Calu3 (cell line): Measurements from ENCODE around the gene CEMP1. TPM values are rescaled to one million over a fixed set of nuclear protein-coding genes. Genes with fewer than 3 reads are reported as not detected.

Experiments used
- BruUV-seq: library from RNA; stranded (reverse); fragments of 400-500 nt; replicated peaks from 2 replicates; lab custom pipeline; 2021; lab: Mats Ljungman, UMichigan
- CTCF ChIA-PET: fragments of 300-600 bp; sonication (Branson Sonifier 250); formaldehyde crosslinking; loops from one replicate; lab custom pipeline; 2022; ENCODE audit warnings: antibody characterized with exemption; lab: Charles Lee
- DNase-seq: peaks from one replicate; pipeline ENCODE4 v3.0.0; 2022
- H3K27ac Mint-ChIP-seq: one replicate; pipeline ENCODE4 v1.8.0; 2022; ENCODE audit warnings: mixed read lengths; ENCODE audit not compliant: unreplicated experiment
- H3K27me3 Mint-ChIP-seq: one replicate; pipeline ENCODE4 v1.8.0; 2022; ENCODE audit warnings: mixed read lengths; ENCODE audit not compliant: unreplicated experiment
- H3K36me3 Mint-ChIP-seq: one replicate; pipeline ENCODE4 v1.8.0; 2022; ENCODE audit warnings: mild to moderate bottlenecking, moderate library complexity, mixed read lengths; ENCODE audit not compliant: insufficient read depth, unreplicated experiment
- H3K4me1 Mint-ChIP-seq: one replicate; pipeline ENCODE4 v1.8.0; 2022; ENCODE audit warnings: mild to moderate bottlenecking, low read depth, mixed read lengths; ENCODE audit not compliant: unreplicated experiment
- H3K4me3 Mint-ChIP-seq: one replicate; pipeline ENCODE4 v1.8.0; 2022; ENCODE audit warnings: mild to moderate bottlenecking, low read depth, moderate library complexity, mixed read lengths; ENCODE audit not compliant: unreplicated experiment
- H3K9me3 Mint-ChIP-seq: one replicate; pipeline ENCODE4 v1.8.0; 2022; ENCODE audit warnings: low read depth, mixed read lengths; ENCODE audit not compliant: unreplicated experiment
- intact Hi-C: fragments of 100-400 bp; cut with micrococcal nuclease; formaldehyde crosslinking; loops from one replicate; pipeline ENCODE4 v1.10.0; 2022; ENCODE audit not compliant: unreplicated experiment
- total RNA-seq: library from RNA; stranded (reverse); gene quantifications from 2 replicates; pipeline ENCODE4 v1.2.3, GENCODE V29; 2022
- TF ChIP-seq, protein P1 (sequence below): fragments of 200-600 bp; IDR thresholded peaks from one replicate; pipeline ENCODE4 v1.8.0; 2022; ENCODE audit warnings: antibody characterized with exemption; ENCODE audit not compliant: unreplicated experiment

The CEMP1 gene
- total RNA-seq, 1 experiment from 2014 or later = 0.90 TPM

DNA sequence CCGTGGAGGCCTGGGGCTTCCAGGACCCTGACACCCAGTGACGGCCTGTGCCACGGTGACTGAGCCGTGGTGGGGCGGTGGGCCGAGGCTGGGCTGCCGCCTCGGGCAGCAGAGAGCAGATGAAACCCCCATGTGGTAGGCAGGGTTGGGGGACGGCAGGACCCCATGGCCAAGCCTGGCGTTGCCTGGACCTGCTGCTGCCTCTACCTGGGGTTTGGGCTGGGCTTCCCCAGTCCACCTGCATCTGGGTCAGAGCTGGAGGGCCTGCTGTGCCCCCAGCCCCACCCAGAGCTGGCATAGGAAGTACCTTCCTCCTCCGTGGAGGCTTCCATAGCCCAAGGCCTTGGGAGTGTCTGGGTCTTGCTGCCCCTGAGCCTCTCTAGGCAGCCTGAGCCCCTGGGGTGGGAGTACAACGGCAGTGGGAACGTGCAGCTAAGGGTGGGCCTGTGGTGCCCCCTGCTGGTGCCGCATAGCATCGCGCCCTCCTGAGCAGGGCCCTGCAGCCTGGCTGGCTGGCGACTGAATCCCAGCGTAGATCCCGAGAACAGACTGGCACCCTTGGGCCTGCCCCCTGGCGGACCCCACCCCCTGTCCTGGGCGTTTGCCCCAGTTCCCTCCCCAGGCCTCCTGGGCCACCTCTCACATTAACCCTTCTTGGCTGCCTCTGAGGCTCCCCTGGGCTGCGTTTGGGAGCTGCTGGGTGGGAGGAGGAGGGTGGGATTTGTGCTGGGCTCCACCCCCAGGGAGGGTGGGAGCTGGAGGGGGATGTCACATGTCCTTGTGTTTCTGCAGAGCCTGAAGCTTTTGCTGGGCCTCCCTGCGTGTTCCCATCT lies 30.1 kb downstream of the CEMP1 start:
- BruUV-seq = no TSS peak
- no peak overlapping the region for H3K27ac Mint-ChIP-seq
- no peak overlapping the region for H3K4me3 Mint-ChIP-seq
- peak; percentile 92 for DNase-seq
- no peaks in the 10 kb centered on the region for H3K9me3 Mint-ChIP-seq
- H3K4me1 Mint-ChIP-seq = no peaks in the 10 kb centered on the region
- intact Hi-C loops = loop anchor here (2.0 to 10.0 kb wide), 2 partner anchors 66 to 158 kb away; no protein-coding TSS in a partner anchor
- H3K36me3 Mint-ChIP-seq = peaks cover 6% of the 10 kb centered on the region
- TF ChIP-seq, protein P1, sequence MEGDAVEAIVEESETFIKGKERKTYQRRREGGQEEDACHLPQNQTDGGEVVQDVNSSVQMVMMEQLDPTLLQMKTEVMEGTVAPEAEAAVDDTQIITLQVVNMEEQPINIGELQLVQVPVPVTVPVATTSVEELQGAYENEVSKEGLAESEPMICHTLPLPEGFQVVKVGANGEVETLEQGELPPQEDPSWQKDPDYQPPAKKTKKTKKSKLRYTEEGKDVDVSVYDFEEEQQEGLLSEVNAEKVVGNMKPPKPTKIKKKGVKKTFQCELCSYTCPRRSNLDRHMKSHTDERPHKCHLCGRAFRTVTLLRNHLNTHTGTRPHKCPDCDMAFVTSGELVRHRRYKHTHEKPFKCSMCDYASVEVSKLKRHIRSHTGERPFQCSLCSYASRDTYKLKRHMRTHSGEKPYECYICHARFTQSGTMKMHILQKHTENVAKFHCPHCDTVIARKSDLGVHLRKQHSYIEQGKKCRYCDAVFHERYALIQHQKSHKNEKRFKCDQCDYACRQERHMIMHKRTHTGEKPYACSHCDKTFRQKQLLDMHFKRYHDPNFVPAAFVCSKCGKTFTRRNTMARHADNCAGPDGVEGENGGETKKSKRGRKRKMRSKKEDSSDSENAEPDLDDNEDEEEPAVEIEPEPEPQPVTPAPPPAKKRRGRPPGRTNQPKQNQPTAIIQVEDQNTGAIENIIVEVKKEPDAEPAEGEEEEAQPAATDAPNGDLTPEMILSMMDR = peak; percentile 96
- no peaks in the 10 kb centered on the region for H3K27me3 Mint-ChIP-seq
- CTCF ChIA-PET = interaction anchor here (1.1 to 2.3 kb wide), 6 partner anchors 13 to 306 kb away, joined by 4 to 12 read pairs (median 8); partner anchors contain the start of genes AMDHD2, ATP6V0C, CCNF and ECI1

DNA sequence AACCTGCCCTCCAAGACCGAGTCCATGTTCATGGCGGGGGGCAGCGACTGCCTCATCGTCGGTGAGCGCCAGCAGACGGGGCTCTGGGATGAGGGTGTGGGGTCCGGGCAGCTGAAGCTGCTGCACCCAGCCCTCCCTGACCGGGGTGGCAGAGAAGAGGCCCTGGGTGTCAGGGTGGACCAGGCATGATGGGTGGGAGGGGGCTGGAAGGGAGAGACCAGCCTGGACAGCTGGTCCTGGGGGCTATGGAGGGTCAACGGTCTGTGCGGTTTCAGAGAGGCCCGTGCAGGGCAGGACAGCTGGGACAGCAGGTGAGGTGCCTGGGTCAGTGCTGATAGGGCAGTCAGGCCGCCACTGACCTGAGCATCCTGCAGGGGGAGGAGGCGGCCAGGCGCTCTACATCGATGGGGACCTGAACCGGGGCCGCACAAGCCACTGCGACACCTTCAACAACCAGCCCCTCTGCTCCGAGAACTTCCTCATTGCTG lies 30.7 kb downstream of the CEMP1 start:
- Mint-ChIP-seq H3K9me3 (no peaks in the 10 kb centered on the region), H3K27ac (no peak overlapping the region), H3K27me3 (no peaks in the 10 kb centered on the region), H3K4me1 (no peaks in the 10 kb centered on the region), H3K36me3 (peaks cover 6% of the 10 kb centered on the region), H3K4me3 (no peak overlapping the region)
- BruUV-seq = no TSS peak
- TF ChIP-seq, protein P1 = no peak
- no peak for DNase-seq
- intact Hi-C loops = loop anchor here (2.0 to 10.0 kb wide), 2 partner anchors 66 to 158 kb away; no protein-coding TSS in a partner anchor
- CTCF ChIA-PET = interaction anchor here (1.2 to 2.3 kb wide), 5 partner anchors 13 to 305 kb away, joined by 4 to 12 read pairs (median 8); partner anchors contain the start of genes ATP6V0C, CCNF and ECI1

DNA sequence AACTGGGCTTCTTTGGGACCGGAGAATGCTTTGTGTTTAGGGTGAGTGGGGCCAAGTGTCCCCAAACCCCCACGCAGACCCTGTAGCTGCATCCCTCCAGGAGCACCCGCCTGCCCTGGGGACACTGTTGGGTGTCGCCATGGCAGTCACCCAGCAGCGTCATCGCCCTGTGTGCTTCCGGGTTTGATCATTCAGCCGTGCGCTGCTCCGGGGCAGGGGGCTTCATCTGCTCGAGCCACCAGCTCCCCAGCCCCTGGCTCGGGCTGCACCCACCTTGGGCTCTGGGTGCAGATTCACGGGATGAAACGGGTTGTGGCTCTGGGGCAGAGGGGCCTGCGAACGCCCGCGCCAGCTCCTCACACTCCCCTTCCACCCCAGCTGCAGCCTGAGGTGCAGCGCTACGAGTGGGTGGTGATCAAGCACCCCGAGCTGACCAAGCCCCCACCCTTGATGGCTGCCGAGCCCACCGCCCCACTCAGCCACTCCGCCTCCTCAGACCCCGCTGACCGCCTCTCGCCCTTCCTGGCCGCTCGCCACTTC lies 31.2 kb downstream of the CEMP1 start:
- Mint-ChIP-seq H3K4me1 (no peaks in the 10 kb centered on the region), H3K36me3 (peaks cover 6% of the 10 kb centered on the region), H3K9me3 (no peaks in the 10 kb centered on the region), H3K27ac (no peak overlapping the region), H3K4me3 (no peak overlapping the region), H3K27me3 (no peaks in the 10 kb centered on the region)
- TF ChIP-seq, protein P1 = no peak
- DNase-seq = no peak
- intact Hi-C loops = loop anchor here (2.0 to 10.0 kb wide), 2 partner anchors 65 to 157 kb away; no protein-coding TSS in a partner anchor
- no TSS peak for BruUV-seq
- CTCF ChIA-PET = no interaction called here

DNA sequence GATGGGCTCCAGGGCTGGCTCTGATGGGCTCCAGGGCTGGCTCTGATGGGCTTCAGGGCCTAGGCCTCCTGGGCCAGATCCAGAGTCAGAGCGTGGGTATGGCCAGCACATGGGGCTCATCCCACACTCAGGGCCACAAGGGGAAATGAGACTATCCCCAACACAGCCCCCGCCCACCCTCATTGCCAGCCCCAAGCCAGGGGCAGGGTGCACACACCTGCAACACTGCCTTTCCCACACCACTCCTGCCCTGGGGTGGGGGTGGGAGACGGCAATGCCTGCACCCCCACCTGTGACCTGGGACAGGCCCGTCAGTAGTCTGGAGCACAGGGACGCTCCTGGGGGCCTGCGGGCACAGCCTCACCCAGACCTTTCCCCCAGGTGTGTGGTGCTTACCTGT lies 31.8 kb downstream of the CEMP1 start:
- Mint-ChIP-seq H3K27me3 (no peaks in the 10 kb centered on the region), H3K27ac (no peak overlapping the region), H3K4me3 (no peak overlapping the region), H3K36me3 (peaks cover 6% of the 10 kb centered on the region), H3K4me1 (no peaks in the 10 kb centered on the region), H3K9me3 (no peaks in the 10 kb centered on the region)
- CTCF ChIA-PET = no interaction called here
- no peak for DNase-seq
- no TSS peak for BruUV-seq
- intact Hi-C loops = no loop called here
- TF ChIP-seq, protein P1 = no peak
